ENCODE results near the gene TRAPPC2B.

The TRAPPC2B gene

GRCh38 chr19:57362997-57363687, at the start of gene TRAPPC2B, which contains the start of gene ZNF547:
TSS of gene TRAPPC2B (plus strand) at chr19:57363551. CDS start at chr19:57364834, 1,283 bp downstream.
TSS of gene ZNF547 (plus strand) at chr19:57363551. CDS start at chr19:57368556, 5,005 bp downstream.
- DNase-seq = peak; percentile 95

GRCh38 chr19:57314146-57314545, 49.2 kb upstream of the TRAPPC2B start:
- DNase-seq = no peak

GRCh38 chr19:57317503-57317902, 45.8 kb upstream of the TRAPPC2B start:
- DNase-seq = no peak

- no peak for DNase-seq
Measured at GRCh38 chr19:57319869-57320179, 43.5 kb upstream of the TRAPPC2B start.

- peak; percentile 88 for DNase-seq
Measured at GRCh38 chr19:57320180-57321084, 42.9 kb upstream of the TRAPPC2B start, which contains the start of gene ZNF543. TSS of gene ZNF543 (plus strand) at chr19:57320472. CDS start at chr19:57320854, 382 bp downstream.

- DNase-seq = no peak
Measured at GRCh38 chr19:57321116-57321515, 42.2 kb upstream of the TRAPPC2B start.

GRCh38 chr19:57321751-57322150, 41.6 kb upstream of the TRAPPC2B start:
- no peak for DNase-seq

- DNase-seq = no peak
Measured at GRCh38 chr19:57324992-57325391, 38.4 kb upstream of the TRAPPC2B start.

- DNase-seq = no peak
Measured at GRCh38 chr19:57327993-57328392, 35.4 kb upstream of the TRAPPC2B start.

- DNase-seq = no peak
Measured at GRCh38 chr19:57334191-57334590, 29.2 kb upstream of the TRAPPC2B start.

- DNase-seq = no peak
Measured at GRCh38 chr19:57338877-57339276, 24.5 kb upstream of the TRAPPC2B start.

GRCh38 chr19:57342582-57342981, 20.8 kb upstream of the TRAPPC2B start:
- DNase-seq = no peak

GRCh38 chr19:57348136-57348535, 15.2 kb upstream of the TRAPPC2B start:
- DNase-seq = no peak

- peak; percentile 66 for DNase-seq
Measured at GRCh38 chr19:57350877-57351805, 12.2 kb upstream of the TRAPPC2B start, which contains the start of gene ZNF304. TSS of gene ZNF304 (plus strand) at chr19:57351271. CDS start at chr19:57351665, 394 bp downstream.

GRCh38 chr19:57351867-57352266, 11.5 kb upstream of the TRAPPC2B start:
- no peak for DNase-seq

- DNase-seq = no peak
Measured at GRCh38 chr19:57355916-57356315, 7.4 kb upstream of the TRAPPC2B start.

GRCh38 chr19:57357406-57357805, 5.9 kb upstream of the TRAPPC2B start:
- no peak for DNase-seq

GRCh38 chr19:57359300-57359699, 4.1 kb upstream of the TRAPPC2B start:
- no peak for DNase-seq

- DNase-seq = no peak
Measured at GRCh38 chr19:57362419-57362818, 932 bp upstream of the TRAPPC2B start.

- DNase-seq = no peak
Measured at GRCh38 chr19:57363688-57364181, 384 bp downstream of the TRAPPC2B start.

GRCh38 chr19:57366776-57367175, 3.4 kb downstream of the TRAPPC2B start:
- DNase-seq = no peak

GRCh38 chr19:57374179-57374578, 10.8 kb downstream of the TRAPPC2B start:
- no peak for DNase-seq

Data from NK-92 treated with Interleukin-12 subunit alpha and Interleukin-12 subunit beta, amount 100 ng/mL, for 24 hours (cell line).